HG02588 (cell line): ENCODE results near the gene CEP63.
A peak's percentile ranks its signal among the peaks of the same experiment; 100 is the strongest.

Experiments
- ATAC-seq: cut with Tn5 transposase; IDR thresholded peaks from one replicate; pipeline ENCODE4 v1.9.1; 2021; ENCODE audit warnings: mild to moderate bottlenecking, moderate library complexity; ENCODE audit not compliant: unreplicated experiment

Gene CEP63

DNA sequence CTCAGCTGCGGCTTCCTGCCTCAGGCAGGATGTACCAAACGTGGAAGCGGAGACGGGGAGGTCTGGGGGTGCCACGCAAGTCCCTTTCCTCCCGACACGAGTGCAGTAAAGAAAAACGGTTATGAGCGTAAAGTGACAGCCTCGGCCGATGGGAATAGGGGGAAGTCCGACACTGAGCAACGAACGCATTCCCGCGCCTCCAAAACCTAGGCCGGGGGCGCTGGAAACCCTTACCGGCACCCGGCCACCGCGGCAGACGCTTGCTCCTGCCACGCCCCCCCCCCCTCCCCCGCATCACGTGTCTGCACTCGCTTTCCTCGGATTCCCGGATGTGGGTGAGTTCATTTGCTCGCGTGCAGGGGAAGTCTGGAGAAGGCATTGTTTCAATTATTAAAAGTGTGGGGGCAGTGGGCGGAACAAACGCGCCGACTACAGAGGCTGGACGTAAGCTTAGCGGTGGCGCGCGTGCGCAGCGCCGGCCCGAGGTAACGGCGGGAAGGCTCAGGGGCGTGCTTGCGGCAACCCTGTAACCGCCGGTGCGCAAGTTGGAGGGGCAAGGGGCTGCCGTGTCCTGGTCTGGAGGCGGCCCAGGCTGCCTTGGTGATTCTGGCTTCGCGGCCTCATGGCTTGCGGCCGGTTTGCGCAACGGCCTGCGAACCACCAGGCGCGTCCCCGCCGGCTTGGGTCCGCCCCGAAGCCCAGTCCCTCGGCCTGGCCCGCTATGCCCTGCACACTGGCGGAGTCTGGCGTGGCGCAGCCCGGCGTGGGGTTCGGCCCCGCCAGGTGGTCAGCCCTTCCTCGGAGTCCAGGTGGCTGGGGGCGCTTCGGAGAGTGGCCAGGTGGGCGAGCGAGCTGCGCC lies at the start of gene CEP63, which contains the start of gene ANAPC13:
Gene CEP63, plus strand, starts transcription at position 340 of the 859 bp plus-strand sequence. CDS start 9,264 bp downstream, outside the sequence.
Gene ANAPC13, minus strand, starts transcription at position 268 of the 859 bp plus-strand sequence. CDS start 3,081 bp downstream, outside the sequence.
- peak; percentile 77 for ATAC-seq

DNA sequence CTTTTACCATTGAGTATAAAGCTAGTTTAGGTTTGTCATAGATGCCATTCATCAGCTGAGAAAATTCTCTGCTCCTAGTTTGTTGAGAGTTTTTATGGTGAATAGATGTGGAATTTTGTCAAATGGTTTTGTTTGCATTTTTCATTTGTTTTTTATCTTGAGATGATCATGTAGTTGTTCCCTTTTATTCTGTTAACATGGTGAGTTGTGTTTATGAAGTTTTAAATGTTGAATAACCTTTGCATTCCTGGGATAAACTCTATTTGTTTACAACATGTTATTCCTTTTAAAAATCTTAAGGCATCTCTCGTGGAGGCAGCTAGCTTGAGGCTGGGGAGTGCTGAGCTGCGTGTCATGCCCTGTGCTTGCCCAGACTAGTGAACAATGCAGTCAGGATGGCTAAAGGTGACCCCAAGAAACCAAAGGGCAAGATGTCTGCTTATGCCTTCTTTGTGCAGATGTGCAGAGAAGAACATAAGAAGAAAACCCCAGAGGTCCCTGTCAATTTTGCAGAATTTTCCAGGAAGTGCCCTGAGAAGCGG lies 48.6 kb upstream of the CEP63 start:
- ATAC-seq = no peak

DNA sequence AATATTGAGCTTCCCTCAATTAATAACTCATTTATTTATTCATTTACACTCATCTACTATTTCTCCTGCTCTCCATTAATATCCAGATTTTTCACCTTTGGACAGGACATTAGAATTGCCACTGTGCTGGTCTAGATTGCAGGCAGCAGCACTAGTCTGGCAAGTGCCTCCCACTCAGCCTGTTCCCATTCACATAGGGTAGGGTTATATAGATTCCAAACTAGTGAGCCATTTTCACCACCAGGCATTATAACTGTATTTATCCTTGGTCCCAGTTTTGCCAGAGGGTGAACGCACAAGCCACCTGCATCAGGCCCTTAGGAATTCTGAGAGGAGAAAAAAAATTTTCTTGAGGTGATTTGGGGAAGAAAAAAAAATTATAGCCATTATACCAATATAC lies 44.5 kb upstream of the CEP63 start:
- no peak for ATAC-seq

DNA sequence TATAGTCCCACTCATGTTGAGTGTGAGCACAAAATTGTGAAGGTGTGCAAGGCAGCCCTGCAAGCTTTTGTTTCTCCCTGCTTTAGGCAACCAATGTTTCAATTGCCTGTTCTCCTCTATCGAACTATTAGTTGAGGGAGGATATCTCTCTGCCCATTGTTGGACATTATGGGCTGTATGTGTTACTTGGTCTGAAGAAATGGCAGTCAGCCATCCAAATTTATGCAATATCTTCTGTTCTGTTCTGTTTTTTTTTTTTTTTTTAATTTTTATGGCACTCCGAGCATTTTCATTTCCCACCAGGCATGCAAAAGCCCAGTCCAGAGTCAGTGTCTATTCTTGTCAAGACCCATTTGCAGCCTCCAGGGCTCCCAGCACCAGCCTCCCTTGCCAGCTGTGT lies 44.0 kb upstream of the CEP63 start:
- no peak for ATAC-seq

DNA sequence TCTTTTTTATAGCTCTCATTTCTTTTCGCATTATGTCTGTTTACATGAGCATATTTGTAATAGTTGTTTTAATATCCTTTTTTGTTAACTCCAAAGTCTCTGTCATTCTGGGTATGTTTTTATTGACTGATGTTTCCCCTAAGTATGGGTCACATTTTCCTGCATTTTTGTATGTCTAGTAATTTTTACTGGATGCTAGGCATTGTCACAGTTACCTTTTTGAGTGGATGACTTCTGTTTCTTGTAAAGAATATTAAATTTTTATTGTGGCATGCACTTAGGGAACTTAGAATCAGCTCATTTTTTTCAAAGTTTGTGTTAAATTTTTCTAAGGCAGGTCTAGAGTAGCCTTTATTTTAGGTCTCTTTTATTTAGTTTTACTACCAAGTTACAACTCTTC lies 40.8 kb upstream of the CEP63 start:
- ATAC-seq = no peak

DNA sequence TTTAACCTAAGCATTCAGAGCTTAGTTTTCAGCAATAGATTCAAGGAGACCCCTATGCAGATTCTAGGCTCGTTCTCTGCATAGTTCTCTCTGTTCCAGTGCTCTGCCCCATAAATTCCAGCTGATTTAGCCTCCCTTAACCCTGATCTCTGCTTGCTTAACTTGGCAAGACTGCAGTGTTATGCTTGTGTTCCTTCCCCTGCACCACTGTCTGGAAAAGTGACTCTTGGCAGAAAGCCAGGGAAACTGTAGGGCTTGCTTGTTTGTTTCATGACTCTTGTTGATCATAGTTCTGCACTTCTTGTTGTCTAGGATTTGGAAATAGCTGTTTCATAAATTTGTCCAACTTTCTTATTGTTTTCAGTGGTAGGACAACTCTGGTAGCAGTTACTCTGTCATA lies 40.2 kb upstream of the CEP63 start:
- no peak for ATAC-seq

DNA sequence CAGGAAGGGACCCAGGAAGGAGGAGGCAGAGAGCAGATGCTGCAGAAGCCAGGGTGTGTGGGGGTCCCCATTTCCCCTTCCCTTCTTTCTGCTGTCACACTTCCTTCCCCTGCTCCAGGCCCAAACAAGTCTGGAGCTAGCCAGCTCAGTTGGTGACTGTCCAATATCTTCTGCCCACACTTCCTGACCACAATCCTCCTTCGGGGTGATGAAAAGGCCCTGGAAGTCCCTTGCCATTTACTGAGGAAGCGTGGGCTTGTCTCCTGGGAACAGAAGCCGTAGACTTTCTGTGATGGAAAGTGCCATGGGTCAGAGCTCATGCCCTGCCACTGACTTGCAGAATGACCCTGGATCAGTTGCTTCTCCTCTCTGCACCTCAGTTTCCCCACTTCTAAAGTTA lies 39.1 kb upstream of the CEP63 start:
- no peak for ATAC-seq

DNA sequence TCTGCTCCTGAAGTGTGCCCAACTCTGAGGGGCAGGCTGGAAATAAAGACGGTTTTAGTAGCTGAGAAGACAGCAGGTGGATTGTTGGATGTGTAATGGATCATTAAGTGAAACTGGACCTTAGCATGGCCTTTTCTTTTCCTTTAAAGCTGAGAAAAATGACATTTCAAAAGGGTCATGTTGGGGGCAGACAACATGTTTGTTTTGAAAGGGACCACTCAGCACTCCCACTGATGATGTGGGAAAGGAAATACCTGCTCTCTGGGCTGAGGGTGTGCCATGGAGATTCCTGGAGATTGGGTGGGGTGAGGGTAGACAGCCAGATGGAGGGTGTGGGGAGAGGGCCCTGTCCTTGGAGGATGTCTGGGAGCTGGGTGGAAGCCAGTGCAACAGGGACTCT lies 38.5 kb upstream of the CEP63 start:
- ATAC-seq = no peak

DNA sequence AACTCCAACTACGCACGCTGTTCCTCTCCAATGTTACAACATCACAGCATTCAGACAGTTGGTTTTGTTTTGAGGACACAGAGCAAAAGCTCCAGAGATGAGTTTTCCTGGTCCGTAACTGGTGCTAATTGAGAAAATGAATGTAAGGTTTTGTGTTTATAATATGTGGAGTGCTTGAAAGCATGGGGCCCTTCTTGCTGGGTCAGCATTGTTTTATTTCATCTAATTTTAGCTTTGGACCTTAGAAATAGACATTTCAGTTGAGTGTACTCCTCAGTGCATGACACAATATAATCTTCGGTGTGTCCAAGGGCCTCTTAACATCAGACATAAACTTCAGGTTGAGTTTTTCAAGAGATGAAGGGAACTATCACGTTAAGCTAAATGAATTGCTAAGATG lies 37.2 kb upstream of the CEP63 start:
- no peak for ATAC-seq

DNA sequence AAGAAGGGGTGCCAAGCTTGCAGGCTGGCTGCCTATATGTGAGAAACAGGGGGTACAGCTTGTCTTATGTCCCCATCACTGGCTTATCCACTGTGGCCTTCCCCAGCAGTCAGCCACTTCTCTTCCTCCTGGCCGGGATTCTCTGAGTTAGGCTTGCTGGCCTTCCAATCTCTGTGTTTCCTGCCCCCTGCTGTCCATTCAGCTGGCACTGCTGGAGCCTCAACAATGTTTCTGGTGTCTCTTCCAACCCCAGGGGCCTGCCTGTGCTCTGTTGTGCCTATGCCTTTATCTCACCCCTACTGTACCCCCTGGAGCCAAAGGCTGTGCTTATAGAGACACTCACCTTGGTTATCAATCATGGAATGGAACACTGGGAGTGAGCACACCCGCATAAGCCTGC lies 36.6 kb upstream of the CEP63 start:
- no peak for ATAC-seq

DNA sequence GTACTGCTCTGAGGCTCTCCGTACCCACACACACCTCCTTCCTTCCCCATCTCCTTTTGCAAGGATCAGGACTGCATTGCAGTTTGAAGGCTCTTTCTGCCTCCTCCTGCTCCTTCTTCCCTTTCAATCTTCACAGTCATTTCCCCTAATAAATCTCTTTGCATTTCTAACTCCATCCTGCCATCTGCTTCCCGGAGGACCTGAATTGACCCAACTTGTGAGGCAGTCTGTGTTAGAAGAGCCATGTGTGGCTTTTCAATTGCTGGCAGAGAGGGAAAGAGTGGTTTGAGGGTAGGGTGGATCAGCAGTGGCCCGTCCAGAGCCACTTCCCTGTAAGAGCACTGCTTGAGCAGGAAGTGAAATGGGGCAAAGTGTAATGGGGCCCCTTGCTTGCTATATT lies 35.9 kb upstream of the CEP63 start:
- ATAC-seq = no peak

DNA sequence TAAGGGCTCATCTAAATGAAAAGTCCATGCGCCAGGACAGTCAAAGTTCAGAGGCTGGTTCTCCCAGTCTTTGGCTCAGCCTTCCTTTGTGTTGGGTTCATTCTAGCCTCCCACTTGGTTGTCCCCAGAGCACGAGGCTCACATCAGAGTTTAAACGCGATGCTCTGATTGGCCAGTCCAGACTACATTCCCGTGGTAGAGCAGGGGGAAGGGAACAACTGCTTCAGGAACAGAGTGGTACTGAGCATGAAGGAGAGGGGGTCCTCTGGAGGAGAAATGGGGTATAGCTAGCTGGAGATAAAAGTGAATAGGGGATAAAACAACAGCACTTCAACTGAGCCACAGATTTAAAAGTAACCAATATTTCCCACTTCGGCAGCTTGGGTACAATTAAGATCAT lies 32.2 kb upstream of the CEP63 start:
- no peak for ATAC-seq

DNA sequence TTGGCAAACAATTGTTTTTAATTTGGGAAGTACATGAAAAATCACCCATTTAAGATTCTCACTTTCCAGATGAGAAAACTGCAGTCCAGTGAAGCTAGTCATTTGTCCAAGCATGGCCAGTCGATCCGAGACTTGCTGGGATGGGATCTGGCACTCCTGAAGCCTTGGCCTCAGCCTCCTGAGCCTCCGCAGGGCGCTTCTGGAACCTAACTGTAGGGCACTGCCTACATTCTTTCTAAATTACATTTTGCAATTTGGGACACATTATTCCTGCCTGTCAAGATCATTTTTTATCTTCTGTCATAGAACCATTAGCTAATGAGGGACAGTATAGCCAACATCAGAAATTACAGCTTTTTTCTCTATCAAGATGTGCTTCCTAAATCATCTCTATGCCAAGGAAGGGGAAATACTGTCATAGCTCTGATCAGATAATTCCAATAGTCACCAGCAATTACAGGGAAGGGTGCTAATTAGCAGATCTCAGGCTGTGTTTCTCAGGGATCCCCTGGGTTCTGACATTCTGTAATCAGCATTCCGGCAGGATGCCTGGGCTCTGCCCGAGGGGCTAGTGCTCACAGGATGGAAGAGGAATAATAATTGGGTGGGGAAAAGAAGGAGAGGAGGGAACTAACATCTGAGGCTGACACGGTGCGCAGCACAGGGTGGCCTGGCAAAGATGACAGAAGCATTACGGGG lies 28.3 kb upstream of the CEP63 start:
- ATAC-seq = no peak

DNA sequence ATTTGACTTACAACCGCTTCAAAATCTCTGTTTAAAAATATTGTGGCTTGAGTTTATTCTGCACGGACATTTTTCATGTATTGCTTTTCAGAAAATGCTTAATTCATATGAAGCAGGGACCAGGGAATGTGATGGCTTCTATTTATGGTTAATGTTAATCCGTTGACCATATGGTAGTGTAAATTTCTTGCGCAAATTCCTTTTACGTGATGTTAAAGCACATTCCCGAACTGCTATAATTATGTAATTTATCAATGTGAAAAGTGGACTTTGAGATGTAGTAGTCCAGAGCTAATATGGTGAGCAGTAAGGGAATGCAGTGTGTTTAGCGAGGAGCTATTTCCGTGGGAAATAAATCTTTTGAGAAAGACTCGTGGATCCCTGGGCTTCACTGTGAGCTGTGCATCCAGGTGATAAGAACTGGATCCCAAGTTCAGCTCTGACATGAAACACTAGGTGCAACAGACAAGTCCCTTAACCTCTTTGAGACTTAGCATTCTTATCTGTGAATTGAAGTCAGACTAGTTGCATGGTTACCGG lies 27.4 kb upstream of the CEP63 start:
- ATAC-seq = no peak

DNA sequence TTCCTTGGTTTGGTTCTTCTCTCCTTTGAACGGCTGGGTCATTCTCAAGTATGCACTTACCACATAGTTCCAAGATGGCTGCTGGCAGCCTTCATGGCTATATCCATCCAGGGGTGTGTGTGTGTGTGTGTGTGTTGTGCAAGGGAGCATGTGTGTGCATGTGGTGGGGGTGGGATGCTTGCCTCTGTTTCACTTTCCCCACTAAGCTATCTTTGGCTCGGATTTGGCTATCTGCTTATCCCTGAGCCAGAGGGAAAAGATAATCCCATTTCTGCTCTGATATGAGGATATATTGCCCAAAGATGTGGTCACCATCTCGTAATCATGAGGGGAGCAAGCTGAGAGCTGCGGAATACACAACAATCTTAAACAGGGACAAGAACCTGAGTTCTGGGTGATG lies 26.3 kb upstream of the CEP63 start:
- ATAC-seq = no peak

DNA sequence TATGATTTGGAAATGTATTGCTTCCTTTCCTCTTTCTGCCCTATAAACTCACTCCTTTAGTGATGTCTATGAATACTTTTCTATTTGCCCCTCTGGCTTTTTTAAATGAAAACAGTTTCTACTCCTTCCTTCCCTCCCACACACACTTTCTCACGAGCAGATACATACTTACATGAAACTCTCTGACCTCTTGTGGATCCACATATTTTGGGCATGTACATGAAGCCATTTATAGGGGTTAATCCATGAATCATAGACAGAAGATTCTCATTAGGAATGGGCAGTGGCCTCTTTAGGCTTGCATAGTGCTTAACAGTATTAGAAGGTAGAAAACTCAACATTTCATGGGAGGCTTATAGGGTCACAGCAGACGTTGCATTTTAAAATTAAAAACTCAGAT lies 24.9 kb upstream of the CEP63 start:
- no peak for ATAC-seq

DNA sequence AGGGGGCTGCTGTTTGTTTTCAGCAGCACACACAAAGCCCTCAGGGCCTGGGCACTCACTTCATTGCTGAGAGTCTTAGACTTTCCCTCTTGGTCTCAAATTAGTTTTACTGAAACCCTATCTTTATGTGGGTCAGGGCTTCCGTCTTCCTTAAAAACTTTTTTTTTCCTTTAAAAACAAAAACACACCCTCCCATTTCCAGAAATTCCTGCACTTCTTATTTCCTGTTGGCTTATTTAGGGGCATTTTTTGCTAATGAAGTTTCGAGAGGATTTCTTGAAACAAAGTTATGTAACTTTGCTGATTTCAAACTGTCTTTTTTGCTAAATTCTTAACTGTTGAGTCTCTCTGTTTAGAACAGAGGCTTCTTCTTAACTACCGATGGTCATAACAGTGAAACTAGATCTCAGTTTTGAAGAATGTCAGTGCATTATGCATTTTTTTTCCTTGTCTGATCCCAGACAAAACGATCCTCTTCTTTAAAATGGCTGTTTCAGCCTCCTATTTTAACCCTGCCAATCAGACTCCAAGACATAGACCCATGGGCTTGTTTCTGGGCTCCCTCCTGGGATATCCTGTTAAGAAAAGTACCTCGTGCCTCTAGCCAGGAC lies 23.4 kb upstream of the CEP63 start:
- no peak for ATAC-seq

DNA sequence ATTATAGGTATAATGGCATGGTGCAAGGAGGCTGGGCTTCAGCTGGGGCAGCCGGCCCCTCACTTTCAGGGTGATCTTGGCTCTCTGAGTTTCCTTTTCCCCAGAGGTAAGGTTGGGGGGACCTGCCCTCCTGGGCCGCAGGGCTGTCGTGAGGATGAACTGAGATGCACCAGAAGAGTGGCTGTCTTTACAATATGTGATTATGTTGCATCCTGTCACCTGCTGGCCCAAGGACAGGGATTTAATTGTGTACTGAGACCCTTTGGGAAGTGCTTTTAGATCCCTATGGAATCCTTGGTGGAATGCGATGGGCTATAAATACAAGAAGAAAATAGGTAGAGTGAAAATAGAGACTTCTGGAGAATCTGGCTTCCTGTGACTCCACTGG lies 22.2 kb upstream of the CEP63 start:
- ATAC-seq = no peak

DNA sequence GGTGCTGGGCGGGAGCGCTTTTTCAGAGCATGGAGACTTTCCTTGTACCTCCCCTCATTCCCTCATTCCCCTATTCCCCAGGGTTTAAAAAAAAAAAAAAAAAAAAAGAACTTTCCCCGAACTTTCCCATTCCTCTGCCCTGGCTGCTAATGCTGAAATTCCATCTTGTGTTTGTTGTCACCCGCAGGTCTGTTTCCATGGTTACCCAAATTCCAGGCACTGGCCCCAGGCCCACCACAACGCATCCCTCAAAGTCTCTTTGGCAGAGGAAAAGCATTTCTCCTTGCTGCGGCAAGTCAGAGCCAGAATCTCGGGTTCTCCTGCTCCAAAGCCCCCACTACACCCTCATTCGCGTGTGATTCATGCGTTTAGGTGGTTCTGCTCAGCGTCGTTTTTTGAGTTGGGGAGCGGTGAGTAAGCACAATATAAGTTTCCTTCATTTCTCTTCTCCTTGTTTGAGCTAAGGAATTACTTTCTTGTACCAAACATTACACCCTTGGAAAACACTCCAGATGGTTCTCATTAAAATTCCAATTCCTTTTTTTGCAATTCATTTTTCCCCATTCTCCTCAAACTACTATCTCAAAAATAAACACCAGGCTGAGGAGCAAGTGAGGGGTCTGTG lies 21.7 kb upstream of the CEP63 start:
- no peak for ATAC-seq

DNA sequence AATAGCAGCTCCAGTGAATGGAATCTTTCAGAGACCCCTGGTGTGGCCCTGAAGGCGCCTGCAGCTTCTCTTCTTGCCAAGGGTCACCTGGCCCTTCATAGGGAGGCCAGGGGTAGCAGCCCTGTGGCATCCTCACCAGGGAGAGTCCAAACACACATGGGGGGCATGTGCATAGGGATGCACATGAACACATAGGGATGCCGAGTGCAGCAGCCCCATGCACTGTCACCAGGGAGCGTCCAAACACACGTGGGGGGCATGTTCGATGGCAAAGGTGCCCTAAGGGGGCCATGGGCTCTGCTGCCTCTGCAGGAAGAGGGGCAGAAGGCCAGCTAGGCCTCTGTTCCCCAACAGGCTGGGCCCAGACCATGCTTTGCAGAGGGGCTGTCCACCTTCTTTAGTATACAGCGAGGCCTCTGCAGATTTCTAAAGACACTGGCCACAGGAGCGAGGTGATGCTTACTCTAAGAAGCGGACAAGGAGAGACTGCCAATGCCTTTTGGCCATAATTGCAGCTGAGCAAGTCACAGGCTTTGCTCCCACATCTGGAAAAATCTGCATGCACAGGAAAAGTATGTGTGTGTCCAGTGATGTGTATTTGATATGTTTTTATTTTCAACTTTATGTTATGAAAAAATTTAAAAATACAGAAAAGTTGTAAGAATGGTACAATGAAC lies 21.0 kb upstream of the CEP63 start:
- no peak for ATAC-seq
